ENCODE data around the gene NT5M. TPM values are rescaled to one million over a fixed set of nuclear protein-coding genes. Genes with fewer than 3 reads are reported as not detected.

NT5M gene
- total RNA-seq, 4 donors from 2014 or later = 0.68 to 4.2 (median 1.7) TPM; not detected in 1

GRCh38 chr17:17256316-17256715 lies 46.9 kb upstream of the NT5M start:
- TF ChIP-seq EP300 (IDR thresholded peaks at IDR 0.05; ENCODE audit: low read depth) (no peak), POLR2A (IDR thresholded peaks at IDR 0.05) (no peak), POLR2AphosphoS5 (IDR thresholded peaks at IDR 0.05) (no peak)
- TF ChIP-seq, protein P1, sequence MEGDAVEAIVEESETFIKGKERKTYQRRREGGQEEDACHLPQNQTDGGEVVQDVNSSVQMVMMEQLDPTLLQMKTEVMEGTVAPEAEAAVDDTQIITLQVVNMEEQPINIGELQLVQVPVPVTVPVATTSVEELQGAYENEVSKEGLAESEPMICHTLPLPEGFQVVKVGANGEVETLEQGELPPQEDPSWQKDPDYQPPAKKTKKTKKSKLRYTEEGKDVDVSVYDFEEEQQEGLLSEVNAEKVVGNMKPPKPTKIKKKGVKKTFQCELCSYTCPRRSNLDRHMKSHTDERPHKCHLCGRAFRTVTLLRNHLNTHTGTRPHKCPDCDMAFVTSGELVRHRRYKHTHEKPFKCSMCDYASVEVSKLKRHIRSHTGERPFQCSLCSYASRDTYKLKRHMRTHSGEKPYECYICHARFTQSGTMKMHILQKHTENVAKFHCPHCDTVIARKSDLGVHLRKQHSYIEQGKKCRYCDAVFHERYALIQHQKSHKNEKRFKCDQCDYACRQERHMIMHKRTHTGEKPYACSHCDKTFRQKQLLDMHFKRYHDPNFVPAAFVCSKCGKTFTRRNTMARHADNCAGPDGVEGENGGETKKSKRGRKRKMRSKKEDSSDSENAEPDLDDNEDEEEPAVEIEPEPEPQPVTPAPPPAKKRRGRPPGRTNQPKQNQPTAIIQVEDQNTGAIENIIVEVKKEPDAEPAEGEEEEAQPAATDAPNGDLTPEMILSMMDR (IDR thresholded peaks at IDR 0.05) = no peak
- no peaks in the 10 kb centered on the region for H3K27me3 ChIP-seq
- H3K27ac ChIP-seq = no peak overlapping the region
- WGBS, 2 donors (ENCODE audit: low coverage in 1 of 2) = 100% methylated on average over 1 of the region's 1 CpG
- no peaks in the 10 kb centered on the region for H3K9me3 ChIP-seq
- peaks cover 0 to 72% (median 20%) of the 10 kb centered on the region in 4 donors for H3K36me3 ChIP-seq
- no peaks in the 10 kb centered on the region for H3K4me1 ChIP-seq
- intact Hi-C loops (cut with DNase I; ENCODE audit: low total_unique reads) = no loop called here
- in situ Hi-C loops (cut with MboI; ENCODE audit: low pct_ligation_motif_present in 1 of 4, low pct_unique_long_range_greater_than_20kb in 1 of 4, low sequenced_read_pairs in 3 of 4) = no loop called here
- no peak overlapping the region for H3K4me3 ChIP-seq
- DNase-seq = no peak

- in situ Hi-C loops (cut with MboI; ENCODE audit: low pct_ligation_motif_present in 1 of 4, low pct_unique_long_range_greater_than_20kb in 1 of 4, low sequenced_read_pairs in 3 of 4) = no loop called here
- 93 to 94% methylated on average over 7 of the region's 7 CpGs for WGBS, 2 donors (ENCODE audit: low coverage in 1 of 2)
Measured at GRCh38 chr17:17258011-17258410, 45.2 kb upstream of the NT5M start.

DNA sequence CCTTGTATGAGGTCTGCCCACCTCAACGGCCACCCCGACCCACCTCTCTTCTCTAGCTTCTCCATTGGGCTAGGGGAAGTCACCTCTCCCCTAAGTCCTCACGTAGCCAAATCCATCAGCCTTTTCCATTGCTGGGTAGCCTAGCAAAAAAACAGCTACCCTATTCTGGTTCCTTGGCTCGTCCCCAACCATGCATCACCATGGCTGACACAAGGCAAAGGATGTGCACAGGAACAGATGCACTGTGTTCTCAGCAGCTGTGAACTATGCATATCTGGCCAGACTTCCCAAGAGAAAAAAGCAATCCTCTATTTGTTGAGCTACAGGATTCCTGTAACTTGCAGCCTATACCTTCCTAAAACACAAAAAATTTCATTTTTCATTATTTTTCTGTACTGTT lies 44.2 kb upstream of the NT5M start:
- WGBS, 2 donors (ENCODE audit: low coverage in 1 of 2) = 92 to 100% methylated on average over 4 of the region's 4 CpGs
- TF ChIP-seq POLR2AphosphoS5 (IDR thresholded peaks at IDR 0.05) = no peak
- no peaks in the 10 kb centered on the region for H3K4me1 ChIP-seq
- no peak overlapping the region for H3K27ac ChIP-seq
- no peaks in the 10 kb centered on the region for H3K27me3 ChIP-seq
- intact Hi-C loops (cut with DNase I; ENCODE audit: low total_unique reads) = no loop called here
- in situ Hi-C loops (cut with MboI; ENCODE audit: low pct_ligation_motif_present in 1 of 4, low pct_unique_long_range_greater_than_20kb in 1 of 4, low sequenced_read_pairs in 3 of 4) = no loop called here
- H3K9me3 ChIP-seq = no peaks in the 10 kb centered on the region
- no peak for DNase-seq
- peaks cover 0 to 63% (median 25%) of the 10 kb centered on the region in 4 donors for H3K36me3 ChIP-seq
- H3K4me3 ChIP-seq = no peak overlapping the region

More at GRCh38 chr17:17258011-17258410, 45.2 kb upstream of the NT5M start:
- Histone ChIP-seq H3K4me1 (no peaks in the 10 kb centered on the region), H3K4me3 (no peak overlapping the region), H3K27me3 (no peaks in the 10 kb centered on the region), H3K36me3 (peaks cover 0 to 73% (median 23%) of the 10 kb centered on the region in 4 donors), H3K9me3 (no peaks in the 10 kb centered on the region), H3K27ac (no peak overlapping the region)
- DNase-seq = no peak
- TF ChIP-seq, protein P1 (IDR thresholded peaks at IDR 0.05) = no peak
- intact Hi-C loops (cut with DNase I; ENCODE audit: low total_unique reads) = no loop called here

GRCh38 chr17:17264430-17264829 lies 38.7 kb upstream of the NT5M start:
- intact Hi-C loops (cut with DNase I; ENCODE audit: low total_unique reads) = no loop called here
- DNase-seq = no peak
- no peaks in the 10 kb centered on the region for H3K4me1 ChIP-seq
- in situ Hi-C loops (cut with MboI; ENCODE audit: low pct_ligation_motif_present in 1 of 4, low pct_unique_long_range_greater_than_20kb in 1 of 4, low sequenced_read_pairs in 3 of 4) = no loop called here
- no peak overlapping the region for H3K4me3 ChIP-seq
- 86 to 88% methylated on average over 1 to 2 of the region's 2 CpGs for WGBS, 2 donors (ENCODE audit: low coverage in 1 of 2)
- TF ChIP-seq POLR2A (IDR thresholded peaks at IDR 0.05) (no peak), POLR2AphosphoS5 (IDR thresholded peaks at IDR 0.05) (no peak), EP300 (IDR thresholded peaks at IDR 0.05; ENCODE audit: low read depth) (no peak)
- TF ChIP-seq, protein P1 (IDR thresholded peaks at IDR 0.05) = no peak
- peaks cover 0 to 78% (median 33%) of the 10 kb centered on the region in 4 donors for H3K36me3 ChIP-seq
- H3K27me3 ChIP-seq = no peaks in the 10 kb centered on the region
- no peaks in the 10 kb centered on the region for H3K9me3 ChIP-seq
- no peak overlapping the region for H3K27ac ChIP-seq

All from transverse colon (tissue), 4 donors.